WI38 (cell line): Measurements from ENCODE around the gene CFD.
A peak's percentile ranks its signal among the peaks of the same experiment; 100 is the strongest.

Experiments used
- H3K4me3 ChIP-seq: 2 replicates; pipeline ENCODE4 v1.5.1; 2011; ENCODE audit warnings: low read depth, mild to moderate bottlenecking, control low read depth, low read length
- CTCF ChIP-seq: IDR thresholded peaks from 2 replicates; pipeline ENCODE4 v1.5.1; 2012; ENCODE audit warnings: low read depth, mild to moderate bottlenecking, control low read depth, low read length

The CFD gene

GRCh38 chr19:887072-887471 lies 27.6 kb downstream of the CFD start:
- H3K4me3 ChIP-seq = no peak overlapping the region
- no peak for TF ChIP-seq CTCF

- H3K4me3 ChIP-seq = no peak overlapping the region
- TF ChIP-seq CTCF = no peak
These were observed 28.1 kb downstream of the CFD start for GRCh38 chr19:887599-887998.

GRCh38 chr19:888581-889385 lies 29.3 kb downstream of the CFD start:
- no peak overlapping the region for H3K4me3 ChIP-seq
- TF ChIP-seq CTCF = no peak

GRCh38 chr19:889662-890295 lies 30.3 kb downstream of the CFD start:
- no peak for TF ChIP-seq CTCF

GRCh38 chr19:890831-891230 lies 31.4 kb downstream of the CFD start:
- no peak overlapping the region for H3K4me3 ChIP-seq
- no peak for TF ChIP-seq CTCF

More at GRCh38 chr19:889662-890295, 30.3 kb downstream of the CFD start:
- H3K4me3 ChIP-seq = no peak overlapping the region

- peak overlapping the region; percentile 81 for H3K4me3 ChIP-seq
These were observed 32.1 kb downstream of the CFD start for GRCh38 chr19:891421-892200.

GRCh38 chr19:892243-892893 lies 32.9 kb downstream of the CFD start:
- peak overlapping the region; percentile 81 for H3K4me3 ChIP-seq
- no peak for TF ChIP-seq CTCF
